Stimulated activated effector memory CD8-positive, alpha-beta T cell treated with anti-CD3 and anti-CD28 coated beads, Interleukin-12 subunit alpha, Interleukin-12 subunit beta, amount 100 ng/mL, for 72 hours (primary cell): Measurements from ENCODE around the gene OR3A3.
"Not testable (repeated sequence)": the region's sequence is repeated elsewhere in the genome, so short reads cannot be mapped to it uniquely, and the experiment has no call there.

Source experiments
- ATAC-seq: fragments of 150-1000 bp; cut with Tn5 transposase; 2 replicates; pipeline ENCODE4 v1.10.0; 2021
- DNase-seq, 2 donors: peaks; one replicate each; pipeline ENCODE4 v3.0.0; 2021 to 2022; ENCODE audit warnings: low spot score in 2 of 2
- H3K27ac Mint-ChIP-seq: one replicate; pipeline ENCODE4 v1.8.0; 2022; ENCODE audit warnings: mild to moderate bottlenecking, mixed read lengths
- H3K36me3 Mint-ChIP-seq: one replicate; pipeline ENCODE4 v1.8.0; 2022; ENCODE audit warnings: mild to moderate bottlenecking, mixed read lengths
- H3K4me1 Mint-ChIP-seq: one replicate; pipeline ENCODE4 v1.8.0; 2022; ENCODE audit warnings: mixed read lengths
- H3K4me3 Mint-ChIP-seq: one replicate; pipeline ENCODE4 v1.8.0; 2022; ENCODE audit warnings: mild to moderate bottlenecking, mixed read lengths
- H3K9me3 Mint-ChIP-seq: one replicate; pipeline ENCODE4 v1.8.0; 2022; ENCODE audit warnings: mixed read lengths

The OR3A3 gene

GRCh38 chr17:3411070-3411469, at the start of gene OR3A3:
Gene OR3A3, plus strand, starts transcription at chr17:3411370.
- DNase-seq (no peak), ATAC-seq (no peak)
- Mint-ChIP-seq H3K27ac (no peak within 1 kb of the TSS), H3K4me3 (no peak within 1 kb of the TSS), H3K36me3 (no peaks in the 10 kb centered on the region), H3K9me3 (peaks cover 6% of the 10 kb centered on the region), H3K4me1 (peaks cover 5% of the 10 kb centered on the region)

- H3K36me3 Mint-ChIP-seq, H3K4me1 Mint-ChIP-seq, H3K4me3 Mint-ChIP-seq, H3K9me3 Mint-ChIP-seq, H3K27ac Mint-ChIP-seq, DNase-seq, ATAC-seq: not testable (repeated sequence)
These were observed 40.0 kb upstream of the OR3A3 start for GRCh38 chr17:3371167-3371566.

- H3K9me3 Mint-ChIP-seq = no peaks in the 10 kb centered on the region
- H3K4me3 Mint-ChIP-seq = no peak overlapping the region
- H3K4me1 Mint-ChIP-seq = no peaks in the 10 kb centered on the region
- no peak for DNase-seq
- H3K36me3 Mint-ChIP-seq = peaks cover 6% of the 10 kb centered on the region
- no peak overlapping the region for H3K27ac Mint-ChIP-seq
- ATAC-seq = no peak
These were observed 32.8 kb upstream of the OR3A3 start for GRCh38 chr17:3378321-3378720.

- Mint-ChIP-seq H3K9me3 (no peaks in the 10 kb centered on the region), H3K4me1 (no peaks in the 10 kb centered on the region), H3K4me3 (no peak overlapping the region), H3K27ac (no peak overlapping the region), H3K36me3 (no peaks in the 10 kb centered on the region)
- DNase-seq (no peak), ATAC-seq (no peak)
These were observed 29.2 kb upstream of the OR3A3 start for GRCh38 chr17:3381957-3382356.

GRCh38 chr17:3385869-3386816, 25.0 kb upstream of the OR3A3 start, which contains the start of gene OR3A2:
Gene OR3A2, minus strand, starts transcription at chr17:3386308.
- DNase-seq (peak in 1 of 2 donors; percentile 14), ATAC-seq (peak; percentile 97)
- H3K36me3 Mint-ChIP-seq = no peaks in the 10 kb centered on the region
- H3K4me3 Mint-ChIP-seq = peak within 1 kb of the TSS; percentile 76
- H3K9me3 Mint-ChIP-seq = no peaks in the 10 kb centered on the region
- peak within 1 kb of the TSS; percentile 33 for H3K27ac Mint-ChIP-seq
- H3K4me1 Mint-ChIP-seq = no peaks in the 10 kb centered on the region

GRCh38 chr17:3389791-3390190, 21.4 kb upstream of the OR3A3 start:
- Mint-ChIP-seq H3K36me3 (no peaks in the 10 kb centered on the region), H3K4me1 (no peaks in the 10 kb centered on the region), H3K9me3 (no peaks in the 10 kb centered on the region), H3K27ac (no peak overlapping the region), H3K4me3 (no peak overlapping the region)
- DNase-seq = no peak
- no peak for ATAC-seq

- H3K27ac Mint-ChIP-seq, H3K4me3 Mint-ChIP-seq, H3K4me1 Mint-ChIP-seq, DNase-seq, H3K9me3 Mint-ChIP-seq, H3K36me3 Mint-ChIP-seq, ATAC-seq: not testable (repeated sequence)
These were observed 13.4 kb upstream of the OR3A3 start for GRCh38 chr17:3397801-3398200.

GRCh38 chr17:3398310-3398709, 12.9 kb upstream of the OR3A3 start, which contains the start of gene OR1E1:
Gene OR1E1, minus strand, starts transcription at chr17:3398410. Its CDS starts 0 bp downstream, at chr17:3398410.
- H3K36me3 Mint-ChIP-seq = no peaks in the 10 kb centered on the region
- no peak within 1 kb of the TSS for H3K27ac Mint-ChIP-seq
- H3K4me3 Mint-ChIP-seq = no peak within 1 kb of the TSS
- no peak for ATAC-seq
- peaks cover 3% of the 10 kb centered on the region for H3K9me3 Mint-ChIP-seq
- no peaks in the 10 kb centered on the region for H3K4me1 Mint-ChIP-seq
- no peak for DNase-seq

GRCh38 chr17:3400055-3400454, 11.1 kb upstream of the OR3A3 start:
- no peak for ATAC-seq
- no peak for DNase-seq
- Mint-ChIP-seq H3K4me3 (no peak overlapping the region), H3K27ac (no peak overlapping the region), H3K4me1 (no peaks in the 10 kb centered on the region), H3K9me3 (peaks cover 3% of the 10 kb centered on the region), H3K36me3 (no peaks in the 10 kb centered on the region)

GRCh38 chr17:3401786-3402185, 9.4 kb upstream of the OR3A3 start:
- ATAC-seq = no peak
- Mint-ChIP-seq H3K4me3 (no peak overlapping the region), H3K9me3 (no peaks in the 10 kb centered on the region), H3K4me1 (no peaks in the 10 kb centered on the region), H3K36me3 (no peaks in the 10 kb centered on the region), H3K27ac (no peak overlapping the region)
- no peak for DNase-seq

GRCh38 chr17:3403856-3404255, 7.3 kb upstream of the OR3A3 start:
- not testable (repeated sequence) for H3K4me3 Mint-ChIP-seq, H3K27ac Mint-ChIP-seq, H3K36me3 Mint-ChIP-seq, H3K9me3 Mint-ChIP-seq, DNase-seq, ATAC-seq, H3K4me1 Mint-ChIP-seq

GRCh38 chr17:3412216-3412615, 1.0 kb downstream of the OR3A3 start:
- not testable (repeated sequence) for H3K4me3 Mint-ChIP-seq, H3K9me3 Mint-ChIP-seq, DNase-seq, H3K4me1 Mint-ChIP-seq, H3K27ac Mint-ChIP-seq, H3K36me3 Mint-ChIP-seq
- ATAC-seq = peak; percentile 11

GRCh38 chr17:3415610-3416009, 4.4 kb downstream of the OR3A3 start:
- Mint-ChIP-seq H3K4me3 (no peak overlapping the region), H3K36me3 (no peaks in the 10 kb centered on the region), H3K9me3 (no peaks in the 10 kb centered on the region), H3K4me1 (peaks cover 5% of the 10 kb centered on the region), H3K27ac (no peak overlapping the region)
- ATAC-seq (no peak), DNase-seq (no peak)

GRCh38 chr17:3418222-3418621, 7.1 kb downstream of the OR3A3 start:
- ATAC-seq = no peak
- Mint-ChIP-seq H3K9me3 (peaks cover 2% of the 10 kb centered on the region), H3K4me1 (no peaks in the 10 kb centered on the region), H3K4me3 (no peak overlapping the region), H3K36me3 (no peaks in the 10 kb centered on the region), H3K27ac (no peak overlapping the region)
- DNase-seq = no peak

- not testable (repeated sequence) for DNase-seq, H3K27ac Mint-ChIP-seq, H3K36me3 Mint-ChIP-seq, H3K4me3 Mint-ChIP-seq, H3K4me1 Mint-ChIP-seq, H3K9me3 Mint-ChIP-seq
- ATAC-seq = peak; percentile 40
These were observed 22.0 kb downstream of the OR3A3 start for GRCh38 chr17:3433215-3433614.

GRCh38 chr17:3433741-3434140, 22.6 kb downstream of the OR3A3 start, which contains the start of gene OR1E2:
Gene OR1E2, minus strand, starts transcription at chr17:3433841. Its CDS starts 0 bp downstream, at chr17:3433841.
- H3K9me3 Mint-ChIP-seq = no peaks in the 10 kb centered on the region
- no peak within 1 kb of the TSS for H3K4me3 Mint-ChIP-seq
- H3K27ac Mint-ChIP-seq = no peak within 1 kb of the TSS
- no peaks in the 10 kb centered on the region for H3K36me3 Mint-ChIP-seq
- no peak for DNase-seq
- no peak for ATAC-seq
- no peaks in the 10 kb centered on the region for H3K4me1 Mint-ChIP-seq
